Stomach smooth muscle (tissue), 2 donors: ENCODE data around the gene CDCP2.
"Not testable (repeated sequence)": the region's sequence is repeated elsewhere in the genome, so short reads cannot be mapped to it uniquely, and the experiment has no call there.

ENCODE experiments used
- H3K27ac ChIP-seq: one replicate; pipeline ENCODE4 v1.7.0; 2013; ENCODE audit warnings: mild to moderate bottlenecking, low read length, inconsistent platforms
- H3K27me3 ChIP-seq, 2 donors: one replicate each; pipeline ENCODE4 v1.7.0; 2013; ENCODE audit warnings: low read length in 2 of 2; ENCODE audit not compliant: insufficient read depth in 2 of 2, control insufficient read depth in 1 of 2
- H3K36me3 ChIP-seq, 2 donors: one replicate each; pipeline ENCODE4 v1.7.0; 2013; ENCODE audit warnings: low read length in 2 of 2; ENCODE audit not compliant: control insufficient read depth in 2 of 2, insufficient read depth in 2 of 2
- H3K4me1 ChIP-seq: one replicate; pipeline ENCODE4 v1.7.0; 2013; ENCODE audit warnings: low read length; ENCODE audit not compliant: control insufficient read depth, insufficient read depth
- H3K4me3 ChIP-seq, 2 donors: one replicate each; pipeline ENCODE4 v1.7.0; 2013; ENCODE audit warnings: low read length in 2 of 2
- H3K9ac ChIP-seq, 2 donors: one replicate each; pipeline ENCODE4 v1.7.0; 2013; ENCODE audit warnings: low read length in 2 of 2, mild to moderate bottlenecking in 1 of 2
- H3K9me3 ChIP-seq, 2 donors: one replicate each; pipeline ENCODE4 v1.7.0; 2013; ENCODE audit warnings: low read length in 2 of 2; ENCODE audit not compliant: control insufficient read depth in 2 of 2
- donor health status: healthy.
- donor health status: Pancreatic carcinoma.

CDCP2 gene

DNA sequence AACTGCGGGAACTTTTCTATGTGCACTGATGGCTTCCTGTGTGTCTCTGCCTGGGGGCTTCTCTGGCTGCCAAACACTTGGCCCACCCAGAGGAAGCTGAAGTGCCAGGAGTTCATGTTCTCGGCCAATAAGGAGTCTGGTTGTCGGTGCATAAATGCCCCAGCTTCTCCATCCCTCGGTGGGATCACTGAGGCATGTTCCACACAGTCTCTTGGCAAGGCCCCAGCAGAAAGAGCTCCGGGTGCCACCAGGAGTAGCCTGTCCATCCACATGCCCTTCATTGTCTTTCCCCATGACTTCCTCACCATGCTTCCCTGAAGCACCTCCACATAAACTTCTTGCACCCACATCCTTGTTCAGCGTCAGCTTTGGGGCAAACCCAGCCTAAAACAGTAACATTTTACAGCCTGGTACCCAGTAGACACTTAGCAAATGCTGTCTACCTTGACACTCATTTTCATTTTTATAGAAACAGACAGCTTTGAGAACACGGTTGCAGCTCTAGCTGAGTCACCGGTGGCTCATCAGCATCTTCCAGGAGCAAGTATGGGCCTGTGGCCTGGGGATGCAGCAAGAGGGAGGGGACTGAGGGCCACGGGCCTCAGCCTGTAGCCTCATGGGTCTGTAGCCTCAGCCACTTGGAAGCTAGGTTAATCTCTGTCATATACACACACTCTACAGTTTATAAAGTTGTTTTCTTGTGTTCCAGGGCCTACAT is 14.8 kb upstream of the CDCP2 start:
- Histone ChIP-seq H3K27ac (no peak overlapping the region), H3K9ac (no peak overlapping the region)

GRCh38 chr1:54166357-54166756 is 13.6 kb upstream of the CDCP2 start:
- H3K36me3 ChIP-seq, H3K9ac ChIP-seq, H3K27me3 ChIP-seq, H3K27ac ChIP-seq, H3K9me3 ChIP-seq, H3K4me3 ChIP-seq, H3K4me1 ChIP-seq: not testable (repeated sequence)

More for the DNA sequence above, 14.8 kb upstream of the CDCP2 start:
- Histone ChIP-seq H3K4me3 (no peak overlapping the region), H3K36me3 (no peaks in the 10 kb centered on the region), H3K27me3 (no peaks in the 10 kb centered on the region), H3K4me1 (peaks cover 3% of the 10 kb centered on the region), H3K9me3 (no peaks in the 10 kb centered on the region)

DNA sequence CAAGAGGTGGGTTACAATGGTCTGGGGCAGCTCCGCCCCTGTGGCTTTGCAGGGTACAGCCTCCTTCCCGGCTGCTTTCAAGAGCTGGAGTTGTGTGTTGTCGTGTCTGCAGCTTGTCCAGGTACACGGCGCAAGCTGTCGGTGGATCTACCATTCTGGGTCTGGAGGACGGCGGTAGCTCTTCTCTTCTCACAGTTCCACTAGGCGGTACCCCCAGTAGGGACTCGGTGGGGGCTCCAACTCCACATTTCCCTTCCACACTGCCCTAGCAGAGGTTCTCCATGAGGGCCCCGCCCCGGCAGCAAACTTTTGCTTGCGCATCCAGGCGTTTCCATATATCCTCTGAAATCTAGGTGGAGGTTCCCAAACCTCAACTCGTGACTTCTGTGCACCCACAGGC is 12.3 kb upstream of the CDCP2 start:
- no peak overlapping the region for H3K9ac ChIP-seq
- H3K36me3 ChIP-seq, result no peaks in the 10 kb centered on the region
- H3K9me3 ChIP-seq, result no peaks in the 10 kb centered on the region
- no peak overlapping the region for H3K27ac ChIP-seq
- H3K4me1 ChIP-seq, result peaks cover 3% of the 10 kb centered on the region
- no peak overlapping the region for H3K4me3 ChIP-seq
- no peaks in the 10 kb centered on the region for H3K27me3 ChIP-seq

GRCh38 chr1:54163573-54163972 is 10.8 kb upstream of the CDCP2 start:
- no peak overlapping the region for H3K9ac ChIP-seq
- no peaks in the 10 kb centered on the region for H3K9me3 ChIP-seq
- H3K27me3 ChIP-seq, result no peaks in the 10 kb centered on the region
- no peak overlapping the region for H3K4me3 ChIP-seq
- no peaks in the 10 kb centered on the region for H3K36me3 ChIP-seq
- peaks cover 3% of the 10 kb centered on the region for H3K4me1 ChIP-seq
- H3K27ac ChIP-seq, result no peak overlapping the region

DNA sequence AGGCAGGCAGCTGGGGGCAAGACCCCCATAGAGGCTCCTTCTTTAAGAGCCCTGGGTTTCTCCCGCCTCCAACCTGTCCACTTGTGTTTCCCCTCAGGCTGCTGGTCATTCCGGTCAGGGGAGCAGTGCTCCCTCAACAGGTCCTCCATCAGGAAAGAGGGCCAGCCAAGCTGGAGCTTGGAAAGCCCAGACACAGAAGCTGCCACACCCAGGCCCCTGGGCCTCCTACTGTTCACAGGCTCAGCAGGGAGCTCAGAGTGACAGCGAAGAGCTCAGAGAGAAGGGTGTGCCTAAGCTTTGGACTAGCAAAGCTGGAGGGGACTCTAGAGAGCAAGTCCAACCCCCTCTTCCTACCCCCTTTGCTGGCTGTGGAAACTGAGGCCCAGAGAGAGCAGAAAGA is 10.3 kb upstream of the CDCP2 start:
- no peak overlapping the region for H3K9ac ChIP-seq
- H3K27ac ChIP-seq, result no peak overlapping the region

GRCh38 chr1:54161495-54162168 is 8.8 kb upstream of the CDCP2 start:
- H3K9ac ChIP-seq, result no peak overlapping the region
- H3K36me3 ChIP-seq, result no peaks in the 10 kb centered on the region
- no peaks in the 10 kb centered on the region for H3K27me3 ChIP-seq
- no peak overlapping the region for H3K4me3 ChIP-seq
- H3K27ac ChIP-seq, result no peak overlapping the region
- H3K4me1 ChIP-seq, result peaks cover 3% of the 10 kb centered on the region
- no peaks in the 10 kb centered on the region for H3K9me3 ChIP-seq

More for the DNA sequence above, 10.3 kb upstream of the CDCP2 start:
- Histone ChIP-seq H3K4me3 (no peak overlapping the region), H3K9me3 (no peaks in the 10 kb centered on the region), H3K36me3 (no peaks in the 10 kb centered on the region), H3K27me3 (no peaks in the 10 kb centered on the region), H3K4me1 (peaks cover 3% of the 10 kb centered on the region)

DNA sequence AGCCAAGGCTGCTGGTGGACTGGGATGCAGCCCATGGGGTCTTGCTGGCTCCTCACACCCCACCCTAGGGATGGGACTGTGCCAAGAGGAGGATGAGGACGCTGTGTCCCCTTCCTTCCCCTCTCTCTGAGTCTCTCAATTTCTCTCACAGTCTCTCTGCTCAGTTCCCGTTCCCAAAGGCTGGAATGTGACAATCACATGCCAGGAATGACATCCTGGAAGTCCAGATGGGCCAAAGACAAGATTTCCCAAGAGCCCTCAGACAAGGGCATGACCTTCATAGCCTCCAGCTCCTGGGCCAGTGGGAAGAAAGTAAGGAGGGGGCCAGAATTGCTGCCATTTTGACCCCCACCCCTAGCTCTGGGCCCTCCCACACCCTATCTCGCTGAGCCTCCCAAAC is 7.6 kb upstream of the CDCP2 start:
- Histone ChIP-seq H3K9ac (no peak overlapping the region), H3K9me3 (no peaks in the 10 kb centered on the region), H3K36me3 (no peaks in the 10 kb centered on the region), H3K4me3 (no peak overlapping the region), H3K27me3 (no peaks in the 10 kb centered on the region), H3K4me1 (peaks cover 3% of the 10 kb centered on the region), H3K27ac (no peak overlapping the region)

GRCh38 chr1:54159733-54160316 is 7.0 kb upstream of the CDCP2 start:
- H3K27ac ChIP-seq, result no peak overlapping the region

GRCh38 chr1:54158071-54158470 is 5.3 kb upstream of the CDCP2 start:
- Histone ChIP-seq H3K9ac (no peak overlapping the region), H3K36me3 (no peaks in the 10 kb centered on the region), H3K4me3 (no peak overlapping the region), H3K27me3 (no peaks in the 10 kb centered on the region), H3K27ac (no peak overlapping the region), H3K4me1 (peaks cover 3% of the 10 kb centered on the region), H3K9me3 (no peaks in the 10 kb centered on the region)

More at GRCh38 chr1:54159733-54160316, 7.0 kb upstream of the CDCP2 start:
- Histone ChIP-seq H3K4me3 (no peak overlapping the region), H3K9ac (no peak overlapping the region), H3K9me3 (no peaks in the 10 kb centered on the region), H3K4me1 (peaks cover 3% of the 10 kb centered on the region), H3K27me3 (no peaks in the 10 kb centered on the region), H3K36me3 (no peaks in the 10 kb centered on the region)

DNA sequence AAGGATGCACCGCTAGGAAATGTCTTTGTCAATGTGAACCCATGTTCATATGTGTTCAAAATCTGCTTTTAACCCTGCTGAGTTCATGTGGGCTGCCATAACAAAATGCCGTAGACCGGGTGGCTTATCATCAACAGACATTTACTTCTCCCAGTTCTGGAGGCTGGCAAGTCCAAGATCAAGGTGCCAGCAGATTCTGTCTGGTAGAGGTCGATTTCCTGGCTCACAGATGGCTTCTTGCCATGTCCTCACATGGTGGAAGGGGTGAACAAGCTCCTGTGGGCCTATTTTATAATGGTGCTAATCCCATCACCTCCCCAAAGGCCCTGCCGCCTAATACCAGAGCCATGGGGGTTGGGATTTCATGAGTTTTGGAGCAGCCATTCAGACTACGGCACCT is 4.6 kb upstream of the CDCP2 start:
- H3K4me3 ChIP-seq, result no peak overlapping the region
- no peak overlapping the region for H3K27ac ChIP-seq
- no peak overlapping the region for H3K9ac ChIP-seq
- H3K27me3 ChIP-seq, result no peaks in the 10 kb centered on the region
- no peaks in the 10 kb centered on the region for H3K9me3 ChIP-seq
- peaks cover 2% of the 10 kb centered on the region for H3K4me1 ChIP-seq
- H3K36me3 ChIP-seq, result no peaks in the 10 kb centered on the region

GRCh38 chr1:54156986-54157385 is 4.2 kb upstream of the CDCP2 start:
- no peaks in the 10 kb centered on the region for H3K9me3 ChIP-seq
- H3K4me1 ChIP-seq, result peaks cover 2% of the 10 kb centered on the region
- no peaks in the 10 kb centered on the region for H3K36me3 ChIP-seq
- no peak overlapping the region for H3K9ac ChIP-seq
- no peaks in the 10 kb centered on the region for H3K27me3 ChIP-seq
- H3K4me3 ChIP-seq, result no peak overlapping the region
- H3K27ac ChIP-seq, result no peak overlapping the region
